Neural cell (in vitro differentiated cells): ENCODE results near the gene STX7.

ENCODE experiments used
- EP300 ChIP-seq: fragments of 450-650 bp; conservative IDR thresholded peaks from 2 replicates; pipeline ENCODE4 v1.6.1; 2014; ENCODE audit warnings: antibody characterized with exemption, mild to moderate bottlenecking, moderate library complexity; ENCODE audit not compliant: poor library complexity, severe bottlenecking
- EZH2 ChIP-seq: fragments of 200-600, 300-800 bp; shearing (Covaris generic), sonication (generic); IDR thresholded peaks from 2 replicates; pipeline ENCODE4 v1.6.1; 2014; ENCODE audit warnings: antibody characterized with exemption, low read length, borderline replicate concordance, mild to moderate bottlenecking; ENCODE audit not compliant: insufficient read depth, poor library complexity, severe bottlenecking
- MXI1 ChIP-seq: fragments of 450-650 bp; conservative IDR thresholded peaks from 2 replicates; pipeline ENCODE4 v1.6.1; 2014; ENCODE audit warnings: antibody characterized with exemption, mild to moderate bottlenecking; ENCODE audit not compliant: poor library complexity, severe bottlenecking
- POLR2AphosphoS5 ChIP-seq: IDR thresholded peaks from 2 replicates; pipeline ENCODE4 v1.6.1; 2012
- RAD21 ChIP-seq: fragments of 450-650 bp; conservative IDR thresholded peaks from 2 replicates; pipeline ENCODE4 v1.6.1; 2014; ENCODE audit warnings: antibody characterized with exemption, mild to moderate bottlenecking, moderate library complexity
- TAF1 ChIP-seq: IDR thresholded peaks from 2 replicates; pipeline ENCODE4 v1.6.1; 2012; ENCODE audit warnings: low read depth
- TF ChIP-seq, protein P1 (sequence below): fragments of 450-650 bp; IDR thresholded peaks from 2 replicates; pipeline ENCODE4 v1.5.1; 2014; ENCODE audit warnings: antibody characterized with exemption, mild to moderate bottlenecking, moderate library complexity; ENCODE audit not compliant: poor library complexity, severe bottlenecking
- TF ChIP-seq, protein P2 (sequence below): IDR thresholded peaks from 2 replicates; pipeline ENCODE4 v1.6.1; 2012; ENCODE audit warnings: borderline replicate concordance

DNA sequence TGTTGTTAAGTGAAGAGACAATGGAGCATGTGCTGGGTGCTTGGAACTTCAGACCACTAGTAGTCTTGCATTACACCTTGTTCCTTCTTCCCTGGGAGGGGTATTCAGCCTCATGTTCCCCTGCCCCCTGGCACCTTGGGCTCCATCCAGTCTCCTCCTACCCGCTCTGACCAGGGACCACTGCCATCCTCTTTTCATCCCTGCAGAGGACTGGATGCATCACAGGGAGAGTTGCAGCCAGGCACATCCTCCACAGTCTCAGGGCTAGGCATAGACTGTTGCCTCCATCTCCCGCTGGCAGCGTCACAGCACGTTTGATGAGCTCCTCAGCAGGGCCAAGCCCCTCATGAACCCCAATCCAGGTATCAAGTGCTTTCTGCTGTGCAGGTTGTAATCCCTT is 38.3 kb upstream of the STX7 start:
- TF ChIP-seq, protein P1, sequence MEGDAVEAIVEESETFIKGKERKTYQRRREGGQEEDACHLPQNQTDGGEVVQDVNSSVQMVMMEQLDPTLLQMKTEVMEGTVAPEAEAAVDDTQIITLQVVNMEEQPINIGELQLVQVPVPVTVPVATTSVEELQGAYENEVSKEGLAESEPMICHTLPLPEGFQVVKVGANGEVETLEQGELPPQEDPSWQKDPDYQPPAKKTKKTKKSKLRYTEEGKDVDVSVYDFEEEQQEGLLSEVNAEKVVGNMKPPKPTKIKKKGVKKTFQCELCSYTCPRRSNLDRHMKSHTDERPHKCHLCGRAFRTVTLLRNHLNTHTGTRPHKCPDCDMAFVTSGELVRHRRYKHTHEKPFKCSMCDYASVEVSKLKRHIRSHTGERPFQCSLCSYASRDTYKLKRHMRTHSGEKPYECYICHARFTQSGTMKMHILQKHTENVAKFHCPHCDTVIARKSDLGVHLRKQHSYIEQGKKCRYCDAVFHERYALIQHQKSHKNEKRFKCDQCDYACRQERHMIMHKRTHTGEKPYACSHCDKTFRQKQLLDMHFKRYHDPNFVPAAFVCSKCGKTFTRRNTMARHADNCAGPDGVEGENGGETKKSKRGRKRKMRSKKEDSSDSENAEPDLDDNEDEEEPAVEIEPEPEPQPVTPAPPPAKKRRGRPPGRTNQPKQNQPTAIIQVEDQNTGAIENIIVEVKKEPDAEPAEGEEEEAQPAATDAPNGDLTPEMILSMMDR: no peak
- TF ChIP-seq EZH2 (no peak), MXI1 (no peak), TAF1 (no peak), EP300 (no peak), RAD21 (no peak), POLR2AphosphoS5 (no peak)
- TF ChIP-seq, protein P2, sequence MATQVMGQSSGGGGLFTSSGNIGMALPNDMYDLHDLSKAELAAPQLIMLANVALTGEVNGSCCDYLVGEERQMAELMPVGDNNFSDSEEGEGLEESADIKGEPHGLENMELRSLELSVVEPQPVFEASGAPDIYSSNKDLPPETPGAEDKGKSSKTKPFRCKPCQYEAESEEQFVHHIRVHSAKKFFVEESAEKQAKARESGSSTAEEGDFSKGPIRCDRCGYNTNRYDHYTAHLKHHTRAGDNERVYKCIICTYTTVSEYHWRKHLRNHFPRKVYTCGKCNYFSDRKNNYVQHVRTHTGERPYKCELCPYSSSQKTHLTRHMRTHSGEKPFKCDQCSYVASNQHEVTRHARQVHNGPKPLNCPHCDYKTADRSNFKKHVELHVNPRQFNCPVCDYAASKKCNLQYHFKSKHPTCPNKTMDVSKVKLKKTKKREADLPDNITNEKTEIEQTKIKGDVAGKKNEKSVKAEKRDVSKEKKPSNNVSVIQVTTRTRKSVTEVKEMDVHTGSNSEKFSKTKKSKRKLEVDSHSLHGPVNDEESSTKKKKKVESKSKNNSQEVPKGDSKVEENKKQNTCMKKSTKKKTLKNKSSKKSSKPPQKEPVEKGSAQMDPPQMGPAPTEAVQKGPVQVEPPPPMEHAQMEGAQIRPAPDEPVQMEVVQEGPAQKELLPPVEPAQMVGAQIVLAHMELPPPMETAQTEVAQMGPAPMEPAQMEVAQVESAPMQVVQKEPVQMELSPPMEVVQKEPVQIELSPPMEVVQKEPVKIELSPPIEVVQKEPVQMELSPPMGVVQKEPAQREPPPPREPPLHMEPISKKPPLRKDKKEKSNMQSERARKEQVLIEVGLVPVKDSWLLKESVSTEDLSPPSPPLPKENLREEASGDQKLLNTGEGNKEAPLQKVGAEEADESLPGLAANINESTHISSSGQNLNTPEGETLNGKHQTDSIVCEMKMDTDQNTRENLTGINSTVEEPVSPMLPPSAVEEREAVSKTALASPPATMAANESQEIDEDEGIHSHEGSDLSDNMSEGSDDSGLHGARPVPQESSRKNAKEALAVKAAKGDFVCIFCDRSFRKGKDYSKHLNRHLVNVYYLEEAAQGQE: no peak
